ENCODE measurements around the gene PSD2. TPM values are rescaled to one million over a fixed set of nuclear protein-coding genes. Genes with fewer than 3 reads are reported as not detected.

PSD2 gene
- total and polyA plus RNA-seq, 2 experiments from 2014 or later: under 0.01 TPM; not detected in 1

DNA sequence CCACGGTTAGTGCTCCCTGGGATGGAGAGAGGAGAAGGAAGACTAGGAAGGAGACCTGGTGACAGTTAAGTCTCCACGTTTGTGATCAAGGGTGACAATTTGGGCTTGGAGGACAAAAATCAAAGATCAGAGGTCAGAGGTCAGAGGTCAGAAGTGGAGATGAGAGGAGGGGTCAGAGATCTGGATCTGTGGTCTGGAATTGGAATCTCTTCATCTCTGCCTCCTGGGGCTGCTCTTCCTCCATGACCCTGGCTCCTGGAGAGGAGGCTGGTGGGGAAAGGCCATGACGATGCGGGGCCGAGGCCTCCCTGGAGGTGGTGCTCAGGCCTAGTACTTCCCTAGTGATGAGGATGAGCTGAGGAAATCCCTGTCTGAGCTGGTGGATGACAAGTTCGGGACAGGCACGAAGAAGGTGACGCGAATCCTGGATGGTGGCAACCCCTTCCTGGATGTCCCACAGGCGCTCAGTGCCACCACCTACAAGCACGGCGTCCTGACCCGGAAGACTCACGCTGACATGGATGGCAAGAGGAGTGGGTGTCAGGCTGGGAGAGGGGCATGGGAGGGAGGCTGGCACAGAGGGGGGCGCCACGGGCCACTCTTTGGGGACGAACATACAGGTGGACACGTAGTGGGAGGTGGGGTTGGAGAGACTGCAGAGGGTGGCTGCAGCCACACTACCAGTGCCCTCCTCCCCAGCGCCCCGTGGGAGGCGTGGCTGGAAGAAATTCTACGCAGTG lies 41.0 kb downstream of the PSD2 start:
- H3K9me2 ChIP-seq (ENCODE audit: insufficient read depth): no peaks in the 10 kb centered on the region
- DNase-seq: no peak
- in situ Hi-C loops (cut with MboI): no loop called here
- no peaks in the 10 kb centered on the region for H3K79me2 ChIP-seq (ENCODE audit: insufficient read depth)
- no peak overlapping the region for H2AFZ ChIP-seq
- H4K20me1 ChIP-seq (ENCODE audit: insufficient read depth): no peaks in the 10 kb centered on the region
- peaks cover 17% of the 10 kb centered on the region for H3K27me3 ChIP-seq (replicated peaks; ENCODE audit: insufficient read depth)
- TF ChIP-seq EZH2phosphoT487 (IDR thresholded peaks at IDR 0.05; ENCODE audit: insufficient read depth, low read depth) (no peak), EZH2 (IDR thresholded peaks at IDR 0.05; ENCODE audit: insufficient read depth, poor library complexity, severe bottlenecking) (no peak)
- no peak overlapping the region for H3K4me2 ChIP-seq (ENCODE audit: unreplicated experiment)
- no peak overlapping the region for H3K9ac ChIP-seq
- H3K4me3 ChIP-seq: no peak overlapping the region
- H3K9me3 ChIP-seq (ENCODE audit: low read depth): no peaks in the 10 kb centered on the region
- no peaks in the 10 kb centered on the region for H3K4me1 ChIP-seq (ENCODE audit: insufficient read depth)
- WGBS, 2 experiments (ENCODE audit: low coverage in 1 of 2, low lambda C conversion rate in 2 of 2, missing lambda C conversion rate in 2 of 2): 82 to 89% methylated on average over 19 to 22 of the region's 22 CpGs
- no peak overlapping the region for H3K27ac ChIP-seq
- H3F3A ChIP-seq (ENCODE audit: insufficient read depth): no peaks in the 10 kb centered on the region
- no peaks in the 10 kb centered on the region for H3K36me3 ChIP-seq (ENCODE audit: low read depth)

DNA sequence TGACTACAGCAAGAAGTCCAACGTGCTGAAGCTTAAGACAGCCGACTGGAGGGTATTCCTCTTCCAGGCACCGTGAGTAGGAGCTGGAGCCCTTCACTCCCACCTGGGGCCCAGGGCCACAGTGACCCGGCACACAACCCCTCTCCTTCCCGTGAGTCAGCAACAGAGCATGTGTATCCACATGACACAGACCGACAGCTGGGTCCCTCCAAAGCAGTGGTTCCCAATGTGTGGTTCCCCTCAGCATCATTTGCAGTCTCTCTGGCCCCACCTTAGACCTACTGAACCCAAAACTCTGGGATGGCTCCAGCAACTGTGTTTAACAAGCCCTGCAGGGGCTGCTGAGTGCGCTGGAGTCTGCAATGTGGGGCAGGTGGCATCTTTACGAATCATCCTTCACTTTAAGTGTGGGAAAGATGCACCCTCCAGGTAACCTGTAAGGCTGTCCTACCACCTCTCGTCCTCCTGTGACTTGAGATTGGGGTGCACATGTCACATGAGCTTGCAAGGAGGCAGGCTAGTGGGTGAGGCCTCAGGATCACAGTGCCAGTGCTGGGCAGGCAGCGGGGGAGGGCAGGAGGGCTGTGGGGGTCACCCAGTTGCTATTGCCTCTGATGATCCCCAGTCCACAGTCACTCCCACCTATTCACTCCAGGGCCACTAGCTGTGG lies 42.2 kb downstream of the PSD2 start:
- Histone ChIP-seq H4K20me1 (ENCODE audit: insufficient read depth) (no peaks in the 10 kb centered on the region), H2AFZ (no peak overlapping the region), H3K4me3 (no peak overlapping the region), H3K4me2 (ENCODE audit: unreplicated experiment) (no peak overlapping the region), H3K9me3 (ENCODE audit: low read depth) (no peaks in the 10 kb centered on the region), H3K9me2 (ENCODE audit: insufficient read depth) (no peaks in the 10 kb centered on the region), H3K9ac (no peak overlapping the region), H3K79me2 (ENCODE audit: insufficient read depth) (no peaks in the 10 kb centered on the region), H3K4me1 (ENCODE audit: insufficient read depth) (no peaks in the 10 kb centered on the region), H3K27ac (no peak overlapping the region), H3F3A (ENCODE audit: insufficient read depth) (no peaks in the 10 kb centered on the region), H3K27me3 (replicated peaks; ENCODE audit: insufficient read depth) (peaks cover 6% of the 10 kb centered on the region), H3K36me3 (ENCODE audit: low read depth) (no peaks in the 10 kb centered on the region)
- WGBS, 2 experiments (ENCODE audit: low coverage in 1 of 2, low lambda C conversion rate in 2 of 2, missing lambda C conversion rate in 2 of 2): 52 to 58% methylated on average over 10 of the region's 10 CpGs
- TF ChIP-seq EZH2phosphoT487 (IDR thresholded peaks at IDR 0.05; ENCODE audit: insufficient read depth, low read depth): no peak
- TF ChIP-seq EZH2 (IDR thresholded peaks at IDR 0.05; ENCODE audit: insufficient read depth, poor library complexity, severe bottlenecking): no peak
- in situ Hi-C loops (cut with MboI): no loop called here
- no peak for DNase-seq

DNA sequence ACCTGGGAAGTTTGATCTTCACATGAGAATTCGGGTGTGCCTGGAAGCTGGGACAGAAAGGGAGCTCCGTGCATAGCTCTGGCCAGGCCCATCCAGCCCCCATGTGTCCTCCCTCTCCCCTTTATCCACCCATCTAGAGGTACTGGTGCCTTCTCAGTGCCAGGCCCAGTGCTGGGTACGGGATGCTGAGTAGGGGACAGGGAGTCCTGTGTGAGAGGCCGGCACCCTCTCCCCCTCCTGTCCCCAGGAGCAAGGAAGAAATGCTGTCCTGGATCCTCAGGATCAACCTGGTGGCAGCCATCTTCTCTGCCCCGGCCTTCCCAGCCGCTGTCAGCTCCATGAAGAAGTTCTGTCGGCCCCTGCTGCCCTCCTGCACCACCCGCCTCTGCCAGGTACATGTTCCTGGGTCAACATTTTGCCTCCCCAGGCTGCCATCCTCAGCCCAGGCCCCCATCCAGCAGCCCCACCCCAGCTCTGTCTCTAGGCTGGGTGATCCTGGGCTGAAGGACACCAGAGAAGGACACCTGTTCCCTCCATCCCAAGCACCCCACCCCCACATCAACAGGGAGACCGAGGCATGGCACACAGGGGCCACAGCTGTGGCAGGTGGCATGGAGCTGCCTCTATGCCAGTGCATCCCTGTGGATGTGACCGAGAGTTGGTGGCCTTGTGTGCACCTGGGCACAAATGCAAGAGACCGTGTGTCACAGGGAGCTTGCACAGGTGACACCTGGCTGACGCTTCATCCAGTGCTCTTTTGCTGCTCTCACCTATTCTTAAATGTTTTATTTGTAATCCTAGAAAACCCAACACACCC lies 43.0 kb downstream of the PSD2 start:
- no peaks in the 10 kb centered on the region for H3F3A ChIP-seq (ENCODE audit: insufficient read depth)
- no peak for TF ChIP-seq EZH2phosphoT487 (IDR thresholded peaks at IDR 0.05; ENCODE audit: insufficient read depth, low read depth)
- TF ChIP-seq EZH2 (IDR thresholded peaks at IDR 0.05; ENCODE audit: insufficient read depth, poor library complexity, severe bottlenecking): no peak
- no peaks in the 10 kb centered on the region for H3K9me3 ChIP-seq (ENCODE audit: low read depth)
- no peaks in the 10 kb centered on the region for H3K4me1 ChIP-seq (ENCODE audit: insufficient read depth)
- 55 to 60% methylated on average over 11 to 12 of the region's 12 CpGs for WGBS, 2 experiments (ENCODE audit: low coverage in 1 of 2, low lambda C conversion rate in 2 of 2, missing lambda C conversion rate in 2 of 2)
- H3K79me2 ChIP-seq (ENCODE audit: insufficient read depth): no peaks in the 10 kb centered on the region
- DNase-seq: no peak
- H3K4me3 ChIP-seq: no peak overlapping the region
- no peak overlapping the region for H2AFZ ChIP-seq
- H4K20me1 ChIP-seq (ENCODE audit: insufficient read depth): no peaks in the 10 kb centered on the region
- no peak overlapping the region for H3K27ac ChIP-seq
- in situ Hi-C loops (cut with MboI): no loop called here
- no peaks in the 10 kb centered on the region for H3K9me2 ChIP-seq (ENCODE audit: insufficient read depth)
- H3K4me2 ChIP-seq (ENCODE audit: unreplicated experiment): no peak overlapping the region
- H3K9ac ChIP-seq: no peak overlapping the region
- H3K27me3 ChIP-seq (replicated peaks; ENCODE audit: insufficient read depth): peaks cover 7% of the 10 kb centered on the region
- H3K36me3 ChIP-seq (ENCODE audit: low read depth): no peaks in the 10 kb centered on the region

DNA sequence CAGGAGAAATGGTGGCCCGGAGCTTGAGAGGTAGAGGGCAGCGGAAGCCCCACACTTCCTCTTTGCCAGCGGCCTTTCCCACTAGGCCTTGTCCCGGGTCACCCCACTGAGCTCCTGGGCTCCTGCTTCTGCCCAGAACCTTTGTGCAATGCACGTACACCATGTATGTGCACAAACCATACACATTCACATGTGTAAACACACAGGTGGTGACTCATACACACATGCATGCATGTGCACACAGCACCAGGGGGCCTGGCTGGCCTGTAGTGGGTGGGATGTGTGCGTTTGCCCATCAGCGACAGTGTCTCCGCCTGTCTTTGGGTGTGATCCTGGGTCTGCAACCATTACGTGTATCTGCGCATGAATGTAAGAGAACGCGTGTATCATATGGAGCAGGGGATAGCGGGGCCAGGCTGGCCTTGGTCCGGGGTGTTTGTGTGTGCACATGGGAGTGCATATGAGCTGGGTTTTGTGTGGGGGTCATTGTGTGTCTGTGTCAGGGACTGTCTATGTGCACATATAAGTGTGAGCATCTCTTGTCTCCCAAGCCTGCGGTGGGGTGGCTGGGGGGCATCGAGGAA lies 43.7 kb downstream of the PSD2 start:
- Histone ChIP-seq H3K79me2 (ENCODE audit: insufficient read depth) (no peaks in the 10 kb centered on the region), H4K20me1 (ENCODE audit: insufficient read depth) (no peaks in the 10 kb centered on the region), H3K9me3 (ENCODE audit: low read depth) (no peaks in the 10 kb centered on the region), H2AFZ (no peak overlapping the region), H3F3A (ENCODE audit: insufficient read depth) (no peaks in the 10 kb centered on the region), H3K9me2 (ENCODE audit: insufficient read depth) (no peaks in the 10 kb centered on the region), H3K4me2 (ENCODE audit: unreplicated experiment) (no peak overlapping the region), H3K27ac (no peak overlapping the region), H3K27me3 (replicated peaks; ENCODE audit: insufficient read depth) (peaks cover 3% of the 10 kb centered on the region; the same call in 1 of the 2 replicates), H3K4me3 (no peak overlapping the region), H3K9ac (no peak overlapping the region), H3K36me3 (ENCODE audit: low read depth) (no peaks in the 10 kb centered on the region), H3K4me1 (ENCODE audit: insufficient read depth) (no peaks in the 10 kb centered on the region)
- TF ChIP-seq EZH2 (IDR thresholded peaks at IDR 0.05; ENCODE audit: insufficient read depth, poor library complexity, severe bottlenecking) (no peak), EZH2phosphoT487 (IDR thresholded peaks at IDR 0.05; ENCODE audit: insufficient read depth, low read depth) (no peak)
- in situ Hi-C loops (cut with MboI): no loop called here
- WGBS, 2 experiments (ENCODE audit: low coverage in 1 of 2, low lambda C conversion rate in 2 of 2, missing lambda C conversion rate in 2 of 2): 82 to 83% methylated on average over 16 of the region's 16 CpGs
- no peak for DNase-seq

Data from GM23248 (cell line).